ENCODE results near the gene TULP4.

The TULP4 gene

GRCh38 chr6:158327211-158327610, 14.9 kb downstream of the TULP4 start:
- no peak for DNase-seq (ENCODE audit: low read depth, low spot score)
- peaks cover 4% of the 10 kb centered on the region; the same call in 1 of the 2 replicates for H3K9me3 ChIP-seq (ENCODE audit: insufficient read depth, low read length)
- H3K27me3 ChIP-seq (ENCODE audit: insufficient read depth, insufficient read length) = no peaks in the 10 kb centered on the region
- no peaks in the 10 kb centered on the region for H3K4me1 ChIP-seq (ENCODE audit: insufficient read depth, insufficient read length)
- H3K36me3 ChIP-seq (ENCODE audit: insufficient read depth, insufficient read length, low read length) = peaks cover under 1% of the 10 kb centered on the region
- H3K9ac ChIP-seq (ENCODE audit: insufficient read length, low read depth) = no peak overlapping the region
- H3K4me3 ChIP-seq (ENCODE audit: insufficient read length, low read depth) = no peak overlapping the region
- TF ChIP-seq YY1 (IDR thresholded peaks at IDR 0.05; ENCODE audit: insufficient read depth, insufficient read length) = no peak
- no peak for TF ChIP-seq ZNF274 (IDR thresholded peaks at IDR 0.05; ENCODE audit: low read depth, low read length)
- no peak for TF ChIP-seq SUZ12 (IDR thresholded peaks at IDR 0.05; ENCODE audit: extremely low read depth, insufficient read depth, insufficient read length)

GRCh38 chr6:158328952-158329351, 16.7 kb downstream of the TULP4 start:
- no peaks in the 10 kb centered on the region for H3K4me1 ChIP-seq (ENCODE audit: insufficient read depth, insufficient read length)
- DNase-seq (ENCODE audit: low read depth, low spot score) = no peak
- no peaks in the 10 kb centered on the region for H3K27me3 ChIP-seq (ENCODE audit: insufficient read depth, insufficient read length)
- H3K9me3 ChIP-seq (ENCODE audit: insufficient read depth, low read length) = peaks cover 4% of the 10 kb centered on the region; the same call in 1 of the 2 replicates
- no peak overlapping the region for H3K9ac ChIP-seq (ENCODE audit: insufficient read length, low read depth)
- no peak for TF ChIP-seq SUZ12 (IDR thresholded peaks at IDR 0.05; ENCODE audit: extremely low read depth, insufficient read depth, insufficient read length)
- no peak overlapping the region for H3K4me3 ChIP-seq (ENCODE audit: insufficient read length, low read depth)
- peaks cover 5% of the 10 kb centered on the region for H3K36me3 ChIP-seq (ENCODE audit: insufficient read depth, insufficient read length, low read length)

GRCh38 chr6:158329531-158329930, 17.3 kb downstream of the TULP4 start:
- TF ChIP-seq ZNF274 (IDR thresholded peaks at IDR 0.05; ENCODE audit: low read depth, low read length) (no peak), YY1 (IDR thresholded peaks at IDR 0.05; ENCODE audit: insufficient read depth, insufficient read length) (no peak), SUZ12 (IDR thresholded peaks at IDR 0.05; ENCODE audit: extremely low read depth, insufficient read depth, insufficient read length) (no peak)
- no peak overlapping the region for H3K4me3 ChIP-seq (ENCODE audit: insufficient read length, low read depth)
- DNase-seq (ENCODE audit: low read depth, low spot score) = no peak
- no peaks in the 10 kb centered on the region for H3K27me3 ChIP-seq (ENCODE audit: insufficient read depth, insufficient read length)
- peaks cover 4% of the 10 kb centered on the region; the same call in 1 of the 2 replicates for H3K9me3 ChIP-seq (ENCODE audit: insufficient read depth, low read length)
- no peak overlapping the region for H3K9ac ChIP-seq (ENCODE audit: insufficient read length, low read depth)
- no peaks in the 10 kb centered on the region for H3K4me1 ChIP-seq (ENCODE audit: insufficient read depth, insufficient read length)
- H3K36me3 ChIP-seq (ENCODE audit: insufficient read depth, insufficient read length, low read length) = peaks cover 5% of the 10 kb centered on the region

GRCh38 chr6:158330016-158330415, 17.8 kb downstream of the TULP4 start:
- H3K27me3 ChIP-seq (ENCODE audit: insufficient read depth, insufficient read length) = no peaks in the 10 kb centered on the region
- peaks cover 5% of the 10 kb centered on the region for H3K36me3 ChIP-seq (ENCODE audit: insufficient read depth, insufficient read length, low read length)
- TF ChIP-seq YY1 (IDR thresholded peaks at IDR 0.05; ENCODE audit: insufficient read depth, insufficient read length) (no peak), SUZ12 (IDR thresholded peaks at IDR 0.05; ENCODE audit: extremely low read depth, insufficient read depth, insufficient read length) (no peak), ZNF274 (IDR thresholded peaks at IDR 0.05; ENCODE audit: low read depth, low read length) (no peak)
- H3K4me1 ChIP-seq (ENCODE audit: insufficient read depth, insufficient read length) = no peaks in the 10 kb centered on the region
- H3K4me3 ChIP-seq (ENCODE audit: insufficient read length, low read depth) = no peak overlapping the region
- no peak overlapping the region for H3K9ac ChIP-seq (ENCODE audit: insufficient read length, low read depth)
- DNase-seq (ENCODE audit: low read depth, low spot score) = no peak
- H3K9me3 ChIP-seq (ENCODE audit: insufficient read depth, low read length) = peaks cover 4% of the 10 kb centered on the region; the same call in 1 of the 2 replicates

- DNase-seq (ENCODE audit: low read depth, low spot score) = no peak
- Histone ChIP-seq H3K4me1 (ENCODE audit: insufficient read depth, insufficient read length) (no peaks in the 10 kb centered on the region), H3K27me3 (ENCODE audit: insufficient read depth, insufficient read length) (no peaks in the 10 kb centered on the region), H3K4me3 (ENCODE audit: insufficient read length, low read depth) (no peak overlapping the region), H3K9ac (ENCODE audit: insufficient read length, low read depth) (no peak overlapping the region), H3K36me3 (ENCODE audit: insufficient read depth, insufficient read length, low read length) (peaks cover 5% of the 10 kb centered on the region), H3K9me3 (ENCODE audit: insufficient read depth, low read length) (peaks cover 4% of the 10 kb centered on the region; the same call in 1 of the 2 replicates)
- TF ChIP-seq SUZ12 (IDR thresholded peaks at IDR 0.05; ENCODE audit: extremely low read depth, insufficient read depth, insufficient read length) = no peak
- no peak for TF ChIP-seq YY1 (IDR thresholded peaks at IDR 0.05; ENCODE audit: insufficient read depth, insufficient read length)
- no peak for TF ChIP-seq ZNF274 (IDR thresholded peaks at IDR 0.05; ENCODE audit: low read depth, low read length)
Observed at GRCh38 chr6:158332237-158332636, 20.0 kb downstream of the TULP4 start.

- no peak for DNase-seq (ENCODE audit: low read depth, low spot score)
- TF ChIP-seq YY1 (IDR thresholded peaks at IDR 0.05; ENCODE audit: insufficient read depth, insufficient read length) (no peak), SUZ12 (IDR thresholded peaks at IDR 0.05; ENCODE audit: extremely low read depth, insufficient read depth, insufficient read length) (no peak), ZNF274 (IDR thresholded peaks at IDR 0.05; ENCODE audit: low read depth, low read length) (no peak)
- H3K36me3 ChIP-seq (ENCODE audit: insufficient read depth, insufficient read length, low read length) = peaks cover 5% of the 10 kb centered on the region
- H3K9me3 ChIP-seq (ENCODE audit: insufficient read depth, low read length) = peaks cover 4% of the 10 kb centered on the region; the same call in 1 of the 2 replicates
- H3K27me3 ChIP-seq (ENCODE audit: insufficient read depth, insufficient read length) = no peaks in the 10 kb centered on the region
- no peaks in the 10 kb centered on the region for H3K4me1 ChIP-seq (ENCODE audit: insufficient read depth, insufficient read length)
- H3K9ac ChIP-seq (ENCODE audit: insufficient read length, low read depth) = no peak overlapping the region
- H3K4me3 ChIP-seq (ENCODE audit: insufficient read length, low read depth) = no peak overlapping the region
Observed at GRCh38 chr6:158333094-158333493, 20.8 kb downstream of the TULP4 start.

GRCh38 chr6:158334534-158334933, 22.3 kb downstream of the TULP4 start:
- no peak overlapping the region for H3K9ac ChIP-seq (ENCODE audit: insufficient read length, low read depth)
- H3K27me3 ChIP-seq (ENCODE audit: insufficient read depth, insufficient read length) = no peaks in the 10 kb centered on the region
- H3K4me1 ChIP-seq (ENCODE audit: insufficient read depth, insufficient read length) = no peaks in the 10 kb centered on the region
- H3K9me3 ChIP-seq (ENCODE audit: insufficient read depth, low read length) = peaks cover 4% of the 10 kb centered on the region; the same call in 1 of the 2 replicates
- no peak overlapping the region for H3K4me3 ChIP-seq (ENCODE audit: insufficient read length, low read depth)
- peaks cover 5% of the 10 kb centered on the region for H3K36me3 ChIP-seq (ENCODE audit: insufficient read depth, insufficient read length, low read length)
- no peak for DNase-seq (ENCODE audit: low read depth, low spot score)
- TF ChIP-seq ZNF274 (IDR thresholded peaks at IDR 0.05; ENCODE audit: low read depth, low read length) = no peak
- no peak for TF ChIP-seq SUZ12 (IDR thresholded peaks at IDR 0.05; ENCODE audit: extremely low read depth, insufficient read depth, insufficient read length)
- no peak for TF ChIP-seq YY1 (IDR thresholded peaks at IDR 0.05; ENCODE audit: insufficient read depth, insufficient read length)

All from NT2/D1 (cell line).